DOHH2 (cell line): ENCODE measurements around the gene TMEM123.
A peak's percentile ranks its signal among the peaks of the same experiment; 100 is the strongest.
"Not testable (repeated sequence)": the region's sequence is repeated elsewhere in the genome, so short reads cannot be mapped to it uniquely, and the experiment has no call there.

Experiments
- H3F3A ChIP-seq: fragments of 200-600 bp; sonication (generic), shearing (Covaris generic); 2 replicates; pipeline ENCODE4 v1.6.0; 2016; ENCODE audit warnings: antibody characterized with exemption, mild to moderate bottlenecking; ENCODE audit not compliant: control insufficient read depth, insufficient read depth
- H3K27ac ChIP-seq: fragments of 200-600 bp; sonication (generic); 2 replicates; pipeline ENCODE4 v1.5.1; 2014; ENCODE audit warnings: low read depth, mild to moderate bottlenecking, low read length, moderate library complexity
- H3K27me3 ChIP-seq: fragments of 200-600 bp; sonication (generic); 2 replicates; pipeline ENCODE4 v1.6.1; 2014; ENCODE audit warnings: mild to moderate bottlenecking, low read length, mixed read lengths; ENCODE audit not compliant: control insufficient read depth
- H3K36me3 ChIP-seq: fragments of 200-600 bp; sonication (generic); 2 replicates; pipeline ENCODE4 v1.6.1; 2014; ENCODE audit warnings: mild to moderate bottlenecking, low read length, moderate library complexity, mixed read lengths; ENCODE audit not compliant: control insufficient read depth
- H3K4me1 ChIP-seq: fragments of 200-600 bp; sonication (generic); 2 replicates; pipeline ENCODE4 v1.6.1; 2014; ENCODE audit warnings: mild to moderate bottlenecking, low read length, mixed read lengths; ENCODE audit not compliant: control insufficient read depth
- H3K4me2 ChIP-seq: fragments of 200-600 bp; sonication (generic); 2 replicates; pipeline ENCODE4 v1.6.0; 2014; ENCODE audit warnings: mild to moderate bottlenecking, low read length, moderate library complexity
- H3K4me3 ChIP-seq: fragments of 200-600 bp; sonication (generic); 2 replicates; pipeline ENCODE4 v1.5.1; 2014; ENCODE audit warnings: mild to moderate bottlenecking, low read length, mixed read lengths
- H3K79me2 ChIP-seq: fragments of 200-600 bp; sonication (generic); 2 replicates; pipeline ENCODE4 v1.6.1; 2014; ENCODE audit warnings: mild to moderate bottlenecking, low read length, mixed read lengths; ENCODE audit not compliant: control insufficient read depth
- H3K9me2 ChIP-seq: fragments of 200-600 bp; sonication (generic); replicated peaks from 2 replicates; pipeline ENCODE4 v1.6.1; 2014; ENCODE audit warnings: mild to moderate bottlenecking, low read length, mixed read lengths; ENCODE audit not compliant: control insufficient read depth
- H3K9me3 ChIP-seq: fragments of 200-600 bp; sonication (generic); 2 replicates; pipeline ENCODE4 v1.6.1; 2014; ENCODE audit warnings: antibody characterized with exemption, low read length, mixed read lengths; ENCODE audit not compliant: control insufficient read depth, insufficient read depth
- H4K20me1 ChIP-seq: fragments of 200-600 bp; sonication (generic); 2 replicates; pipeline ENCODE4 v1.6.0; 2014; ENCODE audit warnings: low read depth, mild to moderate bottlenecking, antibody characterized with exemption, low read length, moderate library complexity; ENCODE audit not compliant: control insufficient read depth, insufficient read depth
- EZH2phosphoT487 ChIP-seq: fragments of 200-600 bp; sonication (generic); IDR thresholded peaks from 2 replicates; pipeline ENCODE4 v1.6.1; 2017; ENCODE audit warnings: borderline replicate concordance, mild to moderate bottlenecking, antibody characterized with exemption, low read length, moderate library complexity, mixed read lengths
- TF ChIP-seq, protein P1 (sequence below): fragments of 200-600 bp; sonication (generic); IDR thresholded peaks from one replicate; pipeline ENCODE4 v1.5.1; 2014; ENCODE audit warnings: antibody characterized with exemption, mild to moderate bottlenecking, low read depth, low read length; ENCODE audit not compliant: poor library complexity, severe bottlenecking

The TMEM123 gene

DNA sequence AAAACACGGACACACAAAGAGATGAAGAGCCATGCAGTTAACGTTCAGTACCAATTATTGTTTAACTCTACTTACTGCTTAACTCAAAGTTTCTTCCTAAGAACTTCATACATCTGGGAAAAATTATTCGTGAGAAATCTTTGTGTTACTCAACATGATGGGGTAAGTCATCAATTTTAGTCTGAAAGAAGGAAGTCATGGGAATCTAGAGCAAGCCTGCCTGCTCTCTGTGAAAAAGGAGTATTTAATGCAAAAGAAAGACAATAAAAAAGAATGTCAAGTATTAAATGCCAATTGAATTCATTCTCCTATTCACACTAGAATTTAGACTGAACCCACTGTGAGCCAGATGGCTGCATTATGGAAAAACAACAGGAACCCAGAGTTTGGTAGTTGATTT is 16.0 kb downstream of the TMEM123 start:
- H3K27me3 ChIP-seq: no peaks in the 10 kb centered on the region
- TF ChIP-seq, protein P1, sequence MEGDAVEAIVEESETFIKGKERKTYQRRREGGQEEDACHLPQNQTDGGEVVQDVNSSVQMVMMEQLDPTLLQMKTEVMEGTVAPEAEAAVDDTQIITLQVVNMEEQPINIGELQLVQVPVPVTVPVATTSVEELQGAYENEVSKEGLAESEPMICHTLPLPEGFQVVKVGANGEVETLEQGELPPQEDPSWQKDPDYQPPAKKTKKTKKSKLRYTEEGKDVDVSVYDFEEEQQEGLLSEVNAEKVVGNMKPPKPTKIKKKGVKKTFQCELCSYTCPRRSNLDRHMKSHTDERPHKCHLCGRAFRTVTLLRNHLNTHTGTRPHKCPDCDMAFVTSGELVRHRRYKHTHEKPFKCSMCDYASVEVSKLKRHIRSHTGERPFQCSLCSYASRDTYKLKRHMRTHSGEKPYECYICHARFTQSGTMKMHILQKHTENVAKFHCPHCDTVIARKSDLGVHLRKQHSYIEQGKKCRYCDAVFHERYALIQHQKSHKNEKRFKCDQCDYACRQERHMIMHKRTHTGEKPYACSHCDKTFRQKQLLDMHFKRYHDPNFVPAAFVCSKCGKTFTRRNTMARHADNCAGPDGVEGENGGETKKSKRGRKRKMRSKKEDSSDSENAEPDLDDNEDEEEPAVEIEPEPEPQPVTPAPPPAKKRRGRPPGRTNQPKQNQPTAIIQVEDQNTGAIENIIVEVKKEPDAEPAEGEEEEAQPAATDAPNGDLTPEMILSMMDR: no peak
- no peak for TF ChIP-seq EZH2phosphoT487
- H3K9me3 ChIP-seq: peaks cover 37% of the 10 kb centered on the region
- H3K27ac ChIP-seq: no peak overlapping the region
- H3K4me3 ChIP-seq: no peak overlapping the region
- H3K4me2 ChIP-seq: no peak overlapping the region
- H3K36me3 ChIP-seq: peaks cover 78% of the 10 kb centered on the region
- H4K20me1 ChIP-seq: no peaks in the 10 kb centered on the region
- H3F3A ChIP-seq: no peaks in the 10 kb centered on the region
- H3K79me2 ChIP-seq: peaks cover 96% of the 10 kb centered on the region
- H3K9me2 ChIP-seq: no peaks in the 10 kb centered on the region
- H3K4me1 ChIP-seq: peaks cover 16% of the 10 kb centered on the region

DNA sequence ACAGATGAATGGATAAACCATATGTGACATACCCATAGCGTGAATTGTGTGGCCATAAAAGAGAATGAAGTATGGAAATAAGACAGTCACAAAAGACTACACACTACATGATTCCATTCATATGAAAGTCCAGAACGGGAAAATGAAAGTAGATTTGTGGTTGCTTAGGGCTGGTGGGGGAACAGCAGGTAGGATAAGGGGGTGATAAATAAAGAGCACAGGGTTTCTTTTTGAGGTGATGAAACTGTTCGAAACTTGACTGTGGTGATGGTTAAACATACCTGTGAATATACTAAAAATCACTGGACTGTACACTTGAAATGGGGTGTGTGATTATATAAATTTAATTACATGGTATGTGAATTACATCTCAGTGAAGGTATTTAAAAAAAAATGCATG is 16.9 kb downstream of the TMEM123 start:
- Histone ChIP-seq H3K36me3 (peaks cover 86% of the 10 kb centered on the region), H4K20me1 (no peaks in the 10 kb centered on the region), H3K79me2 (peaks cover 97% of the 10 kb centered on the region), H3K4me1 (peaks cover 25% of the 10 kb centered on the region), H3K4me2 (no peak overlapping the region), H3K27me3 (no peaks in the 10 kb centered on the region), H3K27ac (no peak overlapping the region), H3F3A (peaks cover 8% of the 10 kb centered on the region), H3K9me2 (no peaks in the 10 kb centered on the region), H3K9me3 (peaks cover 40% of the 10 kb centered on the region), H3K4me3 (no peak overlapping the region)
- TF ChIP-seq, protein P1: no peak
- TF ChIP-seq EZH2phosphoT487: no peak

DNA sequence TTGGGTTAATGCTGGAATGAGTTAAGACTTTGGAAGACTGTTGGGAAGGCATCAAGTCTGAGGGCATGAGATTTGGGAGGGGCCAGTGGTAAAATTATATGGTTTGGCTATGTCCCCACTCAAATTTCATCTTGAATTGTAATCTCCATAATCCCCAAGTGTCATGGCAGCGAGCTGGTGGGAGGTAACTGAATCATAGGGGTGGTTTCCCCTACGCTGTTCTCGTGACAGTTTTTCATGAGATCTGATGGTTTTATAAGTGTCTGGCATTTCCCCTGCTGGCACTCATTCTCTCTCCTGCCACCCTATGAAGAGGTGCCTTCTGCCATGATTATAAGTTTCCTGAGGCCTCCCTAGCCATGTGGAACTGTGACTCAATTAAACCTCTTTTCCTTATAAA is 19.0 kb downstream of the TMEM123 start:
- not testable (repeated sequence) for H3K27ac ChIP-seq, H3K4me2 ChIP-seq, H3K27me3 ChIP-seq, H3K4me3 ChIP-seq, H4K20me1 ChIP-seq, H3K9me2 ChIP-seq, H3F3A ChIP-seq
- Histone ChIP-seq H3K36me3 (peaks cover 94% of the 10 kb centered on the region), H3K9me3 (peaks cover 40% of the 10 kb centered on the region), H3K79me2 (peaks cover 99% of the 10 kb centered on the region), H3K4me1 (peaks cover 42% of the 10 kb centered on the region)

DNA sequence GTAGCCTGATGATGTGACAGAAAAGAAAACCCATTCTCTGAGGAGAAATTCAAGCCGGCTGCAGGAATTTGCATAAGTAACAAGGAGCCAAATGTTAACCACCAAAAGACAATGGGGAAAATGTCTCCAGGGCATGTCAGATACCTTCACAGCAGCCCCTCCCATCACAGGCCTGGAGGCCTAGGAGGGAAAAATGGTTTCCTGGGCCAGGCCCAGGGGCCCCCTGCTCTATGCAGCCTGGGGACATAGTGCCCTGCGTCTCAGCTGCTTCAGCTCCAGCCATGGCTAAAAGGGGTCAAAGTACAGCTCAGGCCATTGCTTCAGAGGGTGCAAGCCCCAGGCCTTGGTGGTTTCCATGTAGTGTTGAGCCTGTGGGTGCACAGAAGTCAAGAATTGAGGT is 20.0 kb downstream of the TMEM123 start:
- not testable (repeated sequence) for H3K4me3 ChIP-seq, H4K20me1 ChIP-seq, H3F3A ChIP-seq, H3K27me3 ChIP-seq, H3K9me2 ChIP-seq, H3K27ac ChIP-seq
- Histone ChIP-seq H3K9me3 (peaks cover 40% of the 10 kb centered on the region), H3K4me2 (0 out of 2 replicates have a peak overlapping the region, but pooled peaks have one; percentile 37), H3K4me1 (peaks cover 42% of the 10 kb centered on the region), H3K79me2 (peaks cover 97% of the 10 kb centered on the region), H3K36me3 (peaks cover 85% of the 10 kb centered on the region)
